K562 (cell line): ENCODE measurements around the gene PARD3B. TPM values are rescaled to one million over a fixed set of nuclear protein-coding genes. Genes with fewer than 3 reads are reported as not detected.

Source experiments
- NUFIP1 ChIP-seq: fragments of 450-650 bp; IDR thresholded peaks from 2 replicates; pipeline ENCODE4 v1.6.1; 2018; ENCODE audit not compliant: partially characterized antibody
- RUNX1 ChIP-seq: sonication (generic); IDR thresholded peaks from 2 replicates; pipeline ENCODE4 v1.6.1; 2016; ENCODE audit warnings: antibody characterized with exemption, low read depth
- THRAP3 ChIP-seq: fragments of 450-650 bp; IDR thresholded peaks from 2 replicates; pipeline ENCODE4 v1.6.1; 2016; ENCODE audit warnings: mild to moderate bottlenecking, inconsistent platforms, borderline replicate concordance
- ZNF609 ChIP-seq: sonication (generic); formaldehyde crosslinking; IDR thresholded peaks from 2 replicates; pipeline ENCODE4 v1.8.1; 2023; ENCODE audit warnings: missing genetic modification reagents, mild to moderate bottlenecking, borderline replicate concordance
- polyA plus RNA-seq, 8 experiments: library from polyadenylated mRNA; depleted of rRNA in 4 of 8; stranded (reverse) in 5 of 8; unstranded in 3 of 8; fragments of >200 nt; fragmentation: Nextera tagmentation in 2 of 8; fragmentation: Illumina TruSeq in 1 of 8; extraction: Ambion mirVana in 2 of 8; extraction: Trizol in 1 of 8; gene quantifications; 2 replicates each; pipeline versions ENCODE4 v1.2.1 to v1.2.3, GENCODE V29; 2011 to 2014; ENCODE audit warnings: inconsistent platforms in 1 of 8, missing spikeins in 1 of 8
- total RNA-seq, 7 experiments: library from RNA; depleted of rRNA in 6 of 7; stranded (reverse); fragments of >200 nt in 6 of 7; fragmentation: Illumina TruSeq in 2 of 7; extraction: Trizol in 2 of 7; gene quantifications; 2 replicates each; pipeline versions ENCODE4 v1.2.1 to v1.2.3, GENCODE V29; 2011 to 2021; ENCODE audit warnings: low replicate concordance in 1 of 7
- TF ChIP-seq, protein P1 (sequence below): fragments of 450-650 bp; IDR thresholded peaks from one replicate; pipeline ENCODE4 v1.6.1; 2018; ENCODE audit warnings: mild to moderate bottlenecking, moderate library complexity; ENCODE audit not compliant: partially characterized antibody

PARD3B gene
- total and polyA plus RNA-seq, 9 of the 15 experiments (the other 6 are each of a cell fraction or from before 2014, with no cell fraction given): 0.15 to 3.0 (median 1.1) TPM

DNA sequence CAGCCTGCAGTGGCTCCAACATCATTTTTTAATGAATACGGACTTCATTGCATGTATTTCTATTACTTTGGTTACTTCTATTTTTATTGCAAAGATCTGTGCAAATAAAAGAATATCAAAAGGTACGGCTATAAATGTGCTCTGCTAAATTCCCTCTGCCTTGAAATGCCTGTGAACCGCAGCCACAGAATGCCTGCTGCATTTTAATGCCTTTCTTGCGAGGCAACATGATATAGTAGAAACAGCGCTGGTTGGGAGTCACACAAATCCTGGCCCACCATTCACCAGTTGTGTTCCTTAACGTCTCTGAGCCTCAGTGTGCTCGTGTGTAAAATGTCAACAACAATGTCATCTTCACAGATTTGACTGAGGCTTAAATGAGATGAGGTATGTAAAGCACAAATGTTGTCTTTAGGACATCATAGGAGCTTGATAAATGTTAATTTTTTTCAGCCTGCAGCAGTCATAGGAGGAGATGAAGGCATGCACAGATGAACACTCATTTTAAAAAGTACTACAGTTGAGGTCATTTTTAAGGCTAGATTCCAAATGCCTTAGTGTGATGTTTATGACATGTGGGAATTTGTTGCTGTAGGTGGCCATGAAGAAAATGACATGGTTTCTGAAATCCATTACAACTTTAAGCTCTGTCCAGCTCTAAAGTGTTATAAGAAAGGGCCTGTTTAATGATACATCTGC lies 949.4 kb downstream of the PARD3B start (continued):
- TF ChIP-seq ZNF609 (no peak), NUFIP1 (no peak), THRAP3 (no peak), RUNX1 (no peak)
- TF ChIP-seq, protein P1, sequence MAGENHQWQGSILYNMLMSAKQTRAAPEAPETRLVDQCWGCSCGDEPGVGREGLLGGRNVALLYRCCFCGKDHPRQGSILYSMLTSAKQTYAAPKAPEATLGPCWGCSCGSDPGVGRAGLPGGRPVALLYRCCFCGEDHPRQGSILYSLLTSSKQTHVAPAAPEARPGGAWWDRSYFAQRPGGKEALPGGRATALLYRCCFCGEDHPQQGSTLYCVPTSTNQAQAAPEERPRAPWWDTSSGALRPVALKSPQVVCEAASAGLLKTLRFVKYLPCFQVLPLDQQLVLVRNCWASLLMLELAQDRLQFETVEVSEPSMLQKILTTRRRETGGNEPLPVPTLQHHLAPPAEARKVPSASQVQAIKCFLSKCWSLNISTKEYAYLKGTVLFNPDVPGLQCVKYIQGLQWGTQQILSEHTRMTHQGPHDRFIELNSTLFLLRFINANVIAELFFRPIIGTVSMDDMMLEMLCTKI: no peak
